AG09319 (cell line): Measurements from ENCODE around the gene ZSCAN25.

Experiments
- DNase-seq: peaks from one replicate; pipeline ENCODE4 v3.0.0-alpha.2; 2010; ENCODE audit warnings: low read depth; ENCODE audit errors: extremely low read depth
- TF ChIP-seq, protein P1 (sequence below): IDR thresholded peaks from 2 replicates; pipeline ENCODE4 v1.5.1; 2011; ENCODE audit warnings: low read depth, mild to moderate bottlenecking, inconsistent platforms, low read length, moderate library complexity

ZSCAN25 gene

DNA sequence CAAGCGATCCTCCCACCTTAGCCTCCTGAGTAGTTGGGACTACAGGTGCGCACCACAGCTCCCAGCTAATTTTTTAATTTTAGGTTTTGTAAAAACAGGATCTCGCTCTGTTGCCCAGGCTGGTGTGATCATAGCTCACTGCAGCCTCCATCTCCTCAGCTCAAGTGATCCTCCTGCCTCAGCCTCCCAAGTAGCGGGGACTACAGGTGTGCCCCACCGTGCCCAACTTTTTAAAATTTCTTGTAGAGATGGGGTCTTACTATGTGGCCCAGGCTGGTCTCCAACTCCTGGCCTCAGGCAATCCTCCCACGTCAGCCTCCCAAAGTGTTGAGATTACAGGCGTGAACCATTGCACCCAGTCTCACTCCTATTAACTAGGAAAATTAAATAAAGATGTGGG, 11.2 kb upstream of the ZSCAN25 start:
- DNase-seq: no peak
- TF ChIP-seq, protein P1, sequence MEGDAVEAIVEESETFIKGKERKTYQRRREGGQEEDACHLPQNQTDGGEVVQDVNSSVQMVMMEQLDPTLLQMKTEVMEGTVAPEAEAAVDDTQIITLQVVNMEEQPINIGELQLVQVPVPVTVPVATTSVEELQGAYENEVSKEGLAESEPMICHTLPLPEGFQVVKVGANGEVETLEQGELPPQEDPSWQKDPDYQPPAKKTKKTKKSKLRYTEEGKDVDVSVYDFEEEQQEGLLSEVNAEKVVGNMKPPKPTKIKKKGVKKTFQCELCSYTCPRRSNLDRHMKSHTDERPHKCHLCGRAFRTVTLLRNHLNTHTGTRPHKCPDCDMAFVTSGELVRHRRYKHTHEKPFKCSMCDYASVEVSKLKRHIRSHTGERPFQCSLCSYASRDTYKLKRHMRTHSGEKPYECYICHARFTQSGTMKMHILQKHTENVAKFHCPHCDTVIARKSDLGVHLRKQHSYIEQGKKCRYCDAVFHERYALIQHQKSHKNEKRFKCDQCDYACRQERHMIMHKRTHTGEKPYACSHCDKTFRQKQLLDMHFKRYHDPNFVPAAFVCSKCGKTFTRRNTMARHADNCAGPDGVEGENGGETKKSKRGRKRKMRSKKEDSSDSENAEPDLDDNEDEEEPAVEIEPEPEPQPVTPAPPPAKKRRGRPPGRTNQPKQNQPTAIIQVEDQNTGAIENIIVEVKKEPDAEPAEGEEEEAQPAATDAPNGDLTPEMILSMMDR: no peak

GRCh38 chr7:99606531-99606930, 10.2 kb upstream of the ZSCAN25 start:
- no peak for DNase-seq
- TF ChIP-seq, protein P1: no peak

GRCh38 chr7:99607548-99607947, 9.2 kb upstream of the ZSCAN25 start:
- TF ChIP-seq, protein P1: no peak
- no peak for DNase-seq

- no peak for DNase-seq
- TF ChIP-seq, protein P1: no peak
These were observed 2.3 kb upstream of the ZSCAN25 start for GRCh38 chr7:99614495-99614894.

- TF ChIP-seq, protein P1: no peak
- DNase-seq: no peak
These were observed 772 bp upstream of the ZSCAN25 start for GRCh38 chr7:99615989-99616358.

DNA sequence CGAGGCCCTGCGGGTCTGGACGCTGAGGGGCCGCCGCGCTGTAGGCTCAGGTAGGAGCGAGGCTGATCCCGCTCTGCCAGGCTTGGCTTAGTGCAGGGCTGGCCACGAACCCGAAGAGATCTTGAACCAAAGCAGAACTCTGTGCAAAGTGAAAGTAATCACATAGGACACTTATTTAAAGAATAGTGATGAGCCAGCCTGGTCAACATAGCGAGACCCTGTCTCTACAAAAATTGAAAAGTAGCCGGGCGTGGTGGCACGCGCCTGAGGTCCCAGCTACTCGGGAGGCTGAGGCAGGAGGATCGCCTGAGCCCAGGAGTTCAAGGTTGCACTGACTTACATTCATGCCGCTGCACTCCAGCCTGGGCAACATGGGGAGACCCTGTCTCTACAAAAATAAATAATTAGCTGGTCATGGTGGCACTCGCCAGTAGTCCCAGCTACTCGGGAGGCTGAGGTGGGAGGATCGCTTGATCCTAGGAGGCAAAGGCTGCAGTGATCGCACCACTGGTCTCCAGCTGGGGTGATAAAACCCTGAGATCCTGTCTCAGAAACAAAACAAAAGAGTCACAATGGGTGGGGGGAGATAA, 541 bp downstream of the ZSCAN25 start:
- TF ChIP-seq, protein P1: no peak

DNA sequence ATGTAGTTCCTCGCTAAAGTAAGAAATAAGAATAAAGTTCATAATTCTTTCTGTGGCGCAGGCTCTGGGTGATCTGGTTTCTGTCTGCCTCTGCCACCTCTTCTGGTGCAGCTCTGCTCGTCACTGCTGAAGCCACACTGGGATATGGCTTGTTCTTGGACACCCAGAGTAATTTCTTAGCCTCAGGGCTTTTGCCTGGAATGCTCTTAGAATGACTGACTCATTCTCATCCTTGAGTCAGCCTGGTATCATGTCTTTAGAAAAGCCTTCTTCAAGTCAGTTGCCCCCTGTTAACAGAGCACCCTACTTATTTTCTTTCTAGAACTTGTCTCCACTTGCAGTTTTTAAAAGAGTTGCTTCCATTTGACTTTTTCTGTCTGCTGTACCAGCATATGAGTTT, 2.0 kb downstream of the ZSCAN25 start:
- DNase-seq: peak; percentile 5
- TF ChIP-seq, protein P1: no peak

More for the DNA sequence above, 541 bp downstream of the ZSCAN25 start:
- DNase-seq: no peak
